Prostate gland (tissue), 2 donors: Measurements from ENCODE around the gene ST3GAL6. TPM values are rescaled to one million over a fixed set of nuclear protein-coding genes. Genes with fewer than 3 reads are reported as not detected.

Experiments
- DNase-seq: peaks from one replicate; pipeline ENCODE4 v3.0.0-alpha.2; 2019; ENCODE audit warnings: low spot score
- H3K27ac ChIP-seq, 2 donors: fragments of 200-600 bp; sonication (generic); 2 replicates each; pipeline ENCODE4 v1.5.1; 2017 to 2019
- H3K27me3 ChIP-seq: fragments of 200-600 bp; sonication (generic); replicated peaks from 2 replicates; pipeline ENCODE4 v1.5.1; 2019; ENCODE audit not compliant: insufficient read depth
- H3K36me3 ChIP-seq, 2 donors: fragments of 200-600 bp; sonication (generic); 1 replicate in 1 of 2; 2 replicates in 1 of 2; pipeline versions ENCODE4 v1.5.1 to v1.8.1; 2017 to 2019
- H3K4me1 ChIP-seq: fragments of 200-600 bp; sonication (generic); replicated peaks from 2 replicates; pipeline ENCODE4 v1.5.1; 2019
- H3K4me3 ChIP-seq, 2 donors: fragments of 200-600 bp; sonication (generic); 2 replicates each; pipeline ENCODE4 v1.5.1; 2017 to 2019
- H3K9me3 ChIP-seq: fragments of 200-600 bp; sonication (generic); 2 replicates; pipeline ENCODE4 v1.5.1; 2017
- CTCF ChIP-seq, 4 experiments: fragments of 200-600 bp in 2 of 4; fragments of 450-650 bp in 2 of 4; sonication (generic) in 2 of 4; IDR thresholded peaks; 1 replicate in 3 of 4; 2 replicates in 1 of 4; pipeline ENCODE4 v1.5.1; 2016 to 2019; ENCODE audit warnings: antibody characterized with exemption in 4 of 4, mild to moderate bottlenecking in 2 of 4, moderate library complexity in 2 of 4
- POLR2A ChIP-seq: fragments of 450-650 bp; IDR thresholded peaks from one replicate; pipeline ENCODE4 v1.6.1; 2016; ENCODE audit warnings: antibody characterized with exemption, mild to moderate bottlenecking
- POLR2AphosphoS5 ChIP-seq: sonication (generic); formaldehyde crosslinking; IDR thresholded peaks from one replicate; pipeline ENCODE4 v1.6.1; 2017; ENCODE audit warnings: antibody characterized with exemption
- WGBS: methylation state at CpG from one replicate; pipeline ENCODE4 v1.1.5; 2018; 5-methylcytosine and 5-hydroxymethylcytosine counted together
- intact Hi-C: fragments of 100-400 bp; cut with DNase I; formaldehyde crosslinking; loops from one replicate; pipeline ENCODE4 v1.14.2; 2022
- total RNA-seq, 2 donors: library from RNA; depleted of rRNA; stranded (reverse); fragments of >200 nt; gene quantifications; one replicate each; pipeline ENCODE4 v1.1.0, GENCODE V29; 2016

Gene ST3GAL6
- total RNA-seq, 2 donors from 2014 or later = 7.1 to 10.6 TPM

- Histone ChIP-seq H3K4me1 (no peaks in the 10 kb centered on the region), H3K27ac (no peak overlapping the region), H3K9me3 (no peaks in the 10 kb centered on the region), H3K4me3 (no peak overlapping the region), H3K27me3 (no peaks in the 10 kb centered on the region), H3K36me3 (no peaks in the 10 kb centered on the region)
- WGBS = 61% methylated on average over 2 of the region's 2 CpGs
- no peak for DNase-seq
- TF ChIP-seq POLR2AphosphoS5 (no peak), POLR2A (no peak), CTCF (IDR thresholded peaks at IDR 0.05) (no peak)
- intact Hi-C loops = no loop called here
Measured at GRCh38 chr3:98788651-98789050, 25.5 kb downstream of the ST3GAL6 start.

GRCh38 chr3:98791341-98792325 is 28.5 kb downstream of the ST3GAL6 start:
- Histone ChIP-seq H3K4me3 (no peak overlapping the region), H3K27me3 (no peaks in the 10 kb centered on the region), H3K9me3 (no peaks in the 10 kb centered on the region), H3K4me1 (no peaks in the 10 kb centered on the region), H3K27ac (no peak overlapping the region), H3K36me3 (no peaks in the 10 kb centered on the region)
- intact Hi-C loops = no loop called here
- no peak for DNase-seq
- WGBS = 79% methylated on average over 7 of the region's 7 CpGs
- no peak for TF ChIP-seq CTCF (IDR thresholded peaks at IDR 0.05)
- no peak for TF ChIP-seq POLR2A
- no peak for TF ChIP-seq POLR2AphosphoS5

- no peak overlapping the region for H3K27ac ChIP-seq
- no peak for DNase-seq
- no peaks in the 10 kb centered on the region for H3K4me1 ChIP-seq
- intact Hi-C loops = no loop called here
- H3K4me3 ChIP-seq = no peak overlapping the region
- H3K27me3 ChIP-seq = no peaks in the 10 kb centered on the region
- H3K9me3 ChIP-seq = no peaks in the 10 kb centered on the region
- no peaks in the 10 kb centered on the region for H3K36me3 ChIP-seq
- 73% methylated on average over 3 of the region's 3 CpGs for WGBS
- TF ChIP-seq POLR2A (no peak), POLR2AphosphoS5 (no peak), CTCF (IDR thresholded peaks at IDR 0.05) (no peak)
Measured at GRCh38 chr3:98793971-98794370, 30.8 kb downstream of the ST3GAL6 start.

GRCh38 chr3:98796334-98796733 is 33.2 kb downstream of the ST3GAL6 start:
- no peak for DNase-seq
- TF ChIP-seq POLR2A (no peak), POLR2AphosphoS5 (no peak), CTCF (IDR thresholded peaks at IDR 0.05) (no peak)
- Histone ChIP-seq H3K4me3 (no peak overlapping the region), H3K27me3 (no peaks in the 10 kb centered on the region), H3K27ac (no peak overlapping the region), H3K36me3 (no peaks in the 10 kb centered on the region), H3K4me1 (no peaks in the 10 kb centered on the region), H3K9me3 (no peaks in the 10 kb centered on the region)
- WGBS = 67% methylated on average over 5 of the region's 5 CpGs
- intact Hi-C loops = no loop called here

GRCh38 chr3:98797905-98798304 is 34.8 kb downstream of the ST3GAL6 start:
- 54% methylated on average over 4 of the region's 4 CpGs for WGBS
- Histone ChIP-seq H3K9me3 (no peaks in the 10 kb centered on the region), H3K36me3 (no peaks in the 10 kb centered on the region), H3K27ac (no peak overlapping the region), H3K4me3 (no peak overlapping the region), H3K27me3 (no peaks in the 10 kb centered on the region), H3K4me1 (no peaks in the 10 kb centered on the region)
- no peak for DNase-seq
- TF ChIP-seq CTCF (IDR thresholded peaks at IDR 0.05) = no peak
- no peak for TF ChIP-seq POLR2AphosphoS5
- no peak for TF ChIP-seq POLR2A
- intact Hi-C loops = no loop called here
